Upper lobe of left lung (tissue), 4 donors: ENCODE data around the gene POLE4.

ENCODE experiments used
- CTCF ChIP-seq, 6 experiments: fragments of 450-650 bp in 4 of 6; fragments of 200-600 bp in 2 of 6; sonication (generic) in 2 of 6; IDR thresholded peaks; one replicate each; pipeline ENCODE4 v1.5.1; 2016 to 2019; ENCODE audit warnings: antibody characterized with exemption in 6 of 6
- EP300 ChIP-seq, 4 donors: sonication (generic); formaldehyde crosslinking; IDR thresholded peaks; one replicate each; pipeline ENCODE4 v1.5.1; 2017; ENCODE audit warnings: antibody characterized with exemption in 4 of 4, control low read depth in 2 of 4
- POLR2A ChIP-seq, 4 donors: fragments of 450-650 bp; IDR thresholded peaks; one replicate each; pipeline ENCODE4 v1.5.1; 2016 to 2017; ENCODE audit warnings: antibody characterized with exemption in 4 of 4, mild to moderate bottlenecking in 2 of 4
- POLR2AphosphoS5 ChIP-seq, 2 donors: sonication (generic); formaldehyde crosslinking; IDR thresholded peaks; one replicate each; pipeline ENCODE4 v1.5.1; 2017; ENCODE audit warnings: antibody characterized with exemption in 2 of 2

GRCh38 chr2:74985978-74986609 lies 27.7 kb downstream of the POLE4 start:
- no peak for TF ChIP-seq CTCF (IDR thresholded peaks at IDR 0.05)
- no peak for TF ChIP-seq POLR2AphosphoS5 (IDR thresholded peaks at IDR 0.05)
- TF ChIP-seq POLR2A (IDR thresholded peaks at IDR 0.05): no peak
- TF ChIP-seq EP300 (IDR thresholded peaks at IDR 0.05): no peak
